ENCODE measurements around the gene LILRB5. TPM values are rescaled to one million over a fixed set of nuclear protein-coding genes. Genes with fewer than 3 reads are reported as not detected.
"Not testable (repeated sequence)": the region's sequence is repeated elsewhere in the genome, so short reads cannot be mapped to it uniquely, and the experiment has no call there.

LILRB5 gene
- polyA plus RNA-seq (2013, experiment 1 of 2; ENCODE audit: insufficient read length): 0.08 TPM
- polyA plus RNA-seq (2013, experiment 2 of 2; ENCODE audit: insufficient read length): 0.17 TPM

DNA sequence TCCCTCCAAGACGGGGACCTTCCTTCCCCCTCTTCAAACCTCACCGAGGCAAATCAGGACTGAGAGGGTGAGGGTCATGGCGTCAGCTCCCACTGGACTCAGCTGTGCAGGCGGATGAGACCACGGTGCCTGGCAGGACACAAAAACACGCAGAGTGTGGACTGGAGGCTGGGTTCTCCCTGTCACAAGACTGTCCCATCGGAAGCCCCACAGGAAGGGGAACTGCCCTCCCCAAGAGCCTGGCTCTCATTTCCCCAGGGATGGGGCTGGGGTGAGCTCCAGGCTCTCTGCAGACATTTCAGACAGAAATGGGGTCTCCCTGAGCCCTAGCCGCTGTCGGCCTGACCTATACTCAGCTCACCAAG is at the start of gene LILRB5:
LILRB5 (minus strand) TSS at position 158 of the 365 bp plus-strand sequence; CDS start at position 78, 80 bp downstream.
- DNase-seq: no peak

DNA sequence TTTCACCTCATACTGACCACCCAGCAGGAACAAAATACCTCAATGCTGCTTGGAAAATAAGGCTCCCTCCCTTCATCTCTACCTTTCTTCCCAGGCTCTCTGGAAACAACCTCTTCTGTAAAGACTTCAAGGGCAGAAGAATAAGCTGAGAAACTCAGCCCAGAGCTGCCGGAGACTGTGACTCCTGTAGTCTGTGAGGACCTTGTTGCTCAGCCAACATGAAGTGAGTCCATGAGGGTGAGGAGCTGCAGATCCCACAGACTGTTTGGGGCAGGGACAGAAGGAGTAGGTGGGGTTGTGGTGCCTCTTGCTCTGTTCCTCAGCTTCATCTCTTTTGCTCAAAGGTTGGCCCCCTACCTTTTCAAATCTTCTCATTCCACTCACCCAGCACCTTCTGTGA is 48.1 kb upstream of the LILRB5 start:
- no peak for DNase-seq

DNA sequence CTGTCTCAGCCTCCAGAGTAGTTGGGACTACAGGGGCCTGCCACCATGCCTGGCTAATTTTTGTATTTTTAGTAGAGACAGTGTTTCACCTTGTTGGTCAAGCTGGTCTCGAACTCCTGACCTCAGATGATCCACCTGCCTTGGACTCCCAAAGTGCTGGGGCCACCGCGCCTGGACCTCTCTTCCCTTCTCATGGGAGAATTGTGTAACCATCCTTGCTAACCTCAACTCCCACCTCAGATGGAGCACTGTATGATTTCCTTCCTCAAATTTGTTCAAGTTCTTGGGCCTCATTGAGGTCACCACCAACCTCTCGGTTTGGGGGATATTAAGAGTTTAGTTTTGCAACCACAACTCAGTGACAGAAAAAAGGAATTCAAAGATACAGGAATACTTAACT is 45.2 kb upstream of the LILRB5 start:
- DNase-seq: no peak

DNA sequence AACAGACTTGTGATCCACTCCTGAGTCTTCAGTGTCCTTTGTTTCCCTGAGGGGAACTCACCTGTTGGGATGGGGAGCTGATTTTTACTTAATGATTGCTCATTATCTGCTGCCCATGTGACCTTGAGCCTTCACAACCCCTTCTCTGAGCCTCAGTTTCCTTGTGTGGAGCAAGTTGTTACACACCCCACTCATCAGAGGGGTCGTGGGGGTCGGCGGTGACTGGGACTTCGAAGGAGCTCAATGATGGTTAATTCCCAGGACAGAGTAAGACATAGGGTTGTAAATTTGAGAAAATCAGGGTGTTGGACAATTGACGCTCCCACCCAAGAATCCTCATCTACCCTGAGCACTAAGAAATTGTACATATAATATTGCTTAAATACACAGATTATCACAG is 42.4 kb upstream of the LILRB5 start:
- DNase-seq: no peak

DNA sequence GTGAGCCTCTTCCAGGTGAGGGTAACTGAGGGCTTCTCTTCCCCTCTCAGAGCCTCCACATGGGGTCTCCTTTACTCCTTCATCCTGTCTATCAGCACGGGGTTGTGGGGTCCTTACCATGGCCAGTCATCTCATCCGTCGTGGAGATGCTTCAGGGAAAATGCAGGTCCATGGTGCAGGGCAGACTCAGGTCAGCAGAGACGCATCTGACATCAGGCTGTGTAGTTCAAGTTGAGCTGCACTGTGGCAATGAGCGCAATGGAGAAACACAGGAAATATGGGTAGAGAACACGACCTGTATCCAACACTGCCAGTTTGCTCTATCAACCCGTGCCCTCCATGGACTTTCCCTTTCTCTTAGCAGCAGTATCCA is 42.0 kb upstream of the LILRB5 start:
- no peak for DNase-seq

DNA sequence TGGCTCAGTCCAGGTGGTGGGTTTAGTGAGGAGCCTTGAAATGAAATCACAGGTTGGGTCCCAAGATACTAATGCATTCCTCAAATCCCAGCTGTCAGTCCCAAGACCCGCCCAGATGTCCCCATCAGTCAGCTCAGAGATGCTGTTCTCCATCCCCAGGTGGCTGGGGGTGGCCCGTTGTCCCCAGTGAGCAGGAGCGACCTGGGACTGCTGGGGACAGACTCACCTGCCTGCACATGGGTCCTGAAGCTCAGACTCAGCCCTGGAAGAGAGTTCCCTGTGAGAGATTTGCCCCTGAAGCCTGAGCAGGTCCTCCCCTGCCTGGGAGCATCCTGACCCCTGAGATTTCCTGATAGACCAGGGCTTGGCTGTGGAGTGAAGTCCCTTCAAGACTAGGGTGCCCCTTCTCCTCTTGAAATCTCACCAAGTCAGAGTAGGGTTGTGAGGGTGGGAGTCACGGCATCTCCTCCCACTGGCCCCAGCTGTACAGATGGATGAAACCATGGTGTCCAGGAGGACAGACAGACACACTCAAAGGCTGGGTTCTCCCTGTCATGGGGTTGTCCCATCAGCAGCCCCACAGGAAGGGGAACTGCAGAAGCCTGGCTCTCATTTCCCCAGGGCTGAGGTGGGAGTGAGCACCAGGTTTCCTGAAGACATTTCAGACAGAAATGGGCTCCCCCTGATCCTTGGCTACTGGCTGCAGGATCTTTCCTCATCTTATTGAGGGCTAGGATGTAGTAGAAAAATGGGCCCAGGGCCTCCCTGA is 41.5 kb upstream of the LILRB5 start:
- DNase-seq: no peak

DNA sequence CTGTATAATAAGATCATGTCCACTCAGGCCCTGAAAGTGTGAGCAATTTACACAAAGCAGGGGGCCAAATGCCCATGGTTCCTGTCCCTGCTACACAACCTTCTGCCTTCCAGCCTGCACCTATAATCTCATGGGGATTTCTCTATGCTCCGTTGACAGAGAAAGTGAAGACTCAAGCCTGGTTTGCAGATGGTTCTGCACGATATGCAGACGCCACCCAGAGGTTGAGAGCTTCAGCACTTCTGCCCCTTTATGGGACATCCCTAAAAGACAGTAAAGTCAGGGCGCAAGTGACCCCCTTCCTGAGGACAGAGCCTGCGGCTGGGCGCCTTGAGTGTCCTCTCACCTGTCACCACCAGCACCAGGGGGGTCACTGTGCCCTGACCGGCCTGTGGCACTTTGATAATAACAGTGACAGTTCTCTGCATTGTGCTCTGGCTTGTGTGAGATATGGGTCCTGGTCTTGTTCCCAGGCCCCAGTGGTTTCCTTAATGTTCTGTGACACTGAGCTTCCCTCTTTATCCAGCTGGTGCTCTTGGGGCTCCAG is 40.8 kb upstream of the LILRB5 start:
- no peak for DNase-seq

DNA sequence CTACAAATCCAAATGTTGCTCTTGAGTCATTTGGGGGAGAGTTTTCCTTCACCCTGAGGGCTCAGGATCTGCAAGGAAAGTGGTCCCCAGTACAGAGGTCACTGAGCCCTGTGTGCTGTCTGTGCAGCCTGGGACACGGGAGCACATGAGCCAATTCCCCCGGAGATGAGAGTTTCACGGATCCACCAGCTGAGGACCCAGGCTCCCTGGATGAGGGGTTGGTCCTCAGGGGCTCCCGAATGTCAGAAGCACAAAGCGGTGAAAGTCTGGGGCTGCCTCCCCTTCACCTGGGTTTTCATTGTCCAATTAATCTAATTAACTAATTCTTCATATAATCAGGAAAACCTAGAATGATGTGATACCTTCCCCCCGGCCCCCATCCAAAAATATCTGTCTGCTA is 37.5 kb upstream of the LILRB5 start:
- DNase-seq: no peak

DNA sequence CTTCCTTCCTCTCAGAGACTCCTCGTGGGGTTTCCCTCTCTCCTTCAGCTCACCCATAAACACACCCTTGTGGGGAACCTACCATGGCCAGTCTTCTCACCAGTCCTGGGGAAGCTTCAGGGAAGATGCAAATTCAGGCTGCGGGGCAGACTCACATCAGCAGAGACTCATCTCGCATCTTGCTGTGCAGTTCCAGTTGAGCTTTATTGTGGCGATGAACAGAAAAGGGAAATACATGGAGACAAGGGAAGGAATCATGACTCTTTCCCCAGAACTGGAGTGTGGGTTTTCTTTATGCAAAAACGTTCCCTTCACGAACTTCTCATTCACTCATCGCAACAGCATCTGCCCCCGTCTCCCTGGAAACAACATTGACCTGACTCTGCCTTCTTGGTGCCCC is 32.1 kb upstream of the LILRB5 start:
- not testable (repeated sequence) for DNase-seq

DNA sequence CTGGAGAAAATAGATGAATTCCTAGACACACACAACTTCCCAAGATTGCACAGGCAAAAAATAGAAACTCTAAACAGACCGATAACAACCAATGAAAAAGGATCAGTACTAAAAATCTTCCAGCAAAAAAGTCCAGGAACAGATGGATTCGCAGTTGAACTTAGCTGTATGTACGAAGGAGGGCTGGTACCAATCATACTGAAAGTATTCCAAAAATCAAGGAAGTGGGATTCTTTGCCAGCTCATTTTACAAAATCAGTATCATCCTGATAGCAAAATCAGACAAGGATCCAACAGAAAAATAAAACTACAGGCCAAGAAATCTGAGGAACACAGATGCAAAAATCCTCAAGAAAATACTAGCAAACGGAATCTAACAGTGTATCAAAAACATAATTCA is 30.4 kb upstream of the LILRB5 start:
- peak; percentile 72 for DNase-seq

DNA sequence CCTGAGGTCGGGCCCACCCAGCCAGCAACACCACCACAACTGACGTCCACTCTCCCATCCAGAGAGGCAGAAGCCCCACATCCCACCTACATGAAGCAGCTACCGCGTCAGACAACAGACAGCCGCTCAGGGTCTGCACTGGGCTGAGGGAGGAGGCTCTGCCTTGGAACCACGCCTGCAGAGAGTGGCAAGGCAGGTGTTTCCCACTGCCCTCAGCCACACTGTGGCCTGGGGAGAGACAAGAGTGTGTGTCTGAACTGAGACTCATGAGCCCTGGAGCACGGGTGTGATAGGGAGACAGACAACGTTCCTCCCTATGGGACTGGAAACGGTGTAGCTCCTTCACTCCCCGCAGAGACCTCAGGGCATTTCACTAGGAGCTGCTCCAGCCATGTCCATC is 29.2 kb upstream of the LILRB5 start:
- not testable (repeated sequence) for DNase-seq

DNA sequence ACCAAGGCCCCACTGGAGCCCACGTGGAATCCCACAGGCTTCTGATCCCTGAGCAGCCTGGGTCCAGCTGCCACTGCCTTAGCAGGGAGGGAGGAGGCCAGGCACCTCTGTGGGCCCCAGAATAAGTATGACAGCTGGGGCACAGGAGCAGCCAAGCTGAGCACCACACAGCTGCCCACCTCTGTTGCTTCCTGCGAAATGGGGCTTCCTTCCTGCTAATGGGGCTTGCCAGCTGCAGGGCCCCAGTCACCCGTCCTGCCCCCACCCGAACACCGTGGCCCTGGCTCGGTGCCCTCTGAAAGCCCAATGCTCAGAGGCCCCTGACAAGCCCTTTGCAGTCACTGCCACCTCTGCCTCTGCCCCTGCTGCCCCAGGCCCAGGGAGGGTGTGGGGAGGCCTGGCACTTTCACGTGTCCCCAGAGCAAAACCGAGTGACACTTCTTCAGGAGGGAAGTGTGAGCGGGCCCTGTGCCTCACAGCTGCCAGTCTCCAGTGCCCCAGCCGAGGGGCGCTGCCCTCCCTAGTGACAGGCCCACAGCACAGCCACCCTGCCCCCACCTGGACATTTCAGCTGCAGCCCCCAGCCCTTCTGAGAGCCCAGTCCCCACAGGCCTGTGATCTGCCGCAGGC is 28.5 kb upstream of the LILRB5 start:
- not testable (repeated sequence) for DNase-seq

DNA sequence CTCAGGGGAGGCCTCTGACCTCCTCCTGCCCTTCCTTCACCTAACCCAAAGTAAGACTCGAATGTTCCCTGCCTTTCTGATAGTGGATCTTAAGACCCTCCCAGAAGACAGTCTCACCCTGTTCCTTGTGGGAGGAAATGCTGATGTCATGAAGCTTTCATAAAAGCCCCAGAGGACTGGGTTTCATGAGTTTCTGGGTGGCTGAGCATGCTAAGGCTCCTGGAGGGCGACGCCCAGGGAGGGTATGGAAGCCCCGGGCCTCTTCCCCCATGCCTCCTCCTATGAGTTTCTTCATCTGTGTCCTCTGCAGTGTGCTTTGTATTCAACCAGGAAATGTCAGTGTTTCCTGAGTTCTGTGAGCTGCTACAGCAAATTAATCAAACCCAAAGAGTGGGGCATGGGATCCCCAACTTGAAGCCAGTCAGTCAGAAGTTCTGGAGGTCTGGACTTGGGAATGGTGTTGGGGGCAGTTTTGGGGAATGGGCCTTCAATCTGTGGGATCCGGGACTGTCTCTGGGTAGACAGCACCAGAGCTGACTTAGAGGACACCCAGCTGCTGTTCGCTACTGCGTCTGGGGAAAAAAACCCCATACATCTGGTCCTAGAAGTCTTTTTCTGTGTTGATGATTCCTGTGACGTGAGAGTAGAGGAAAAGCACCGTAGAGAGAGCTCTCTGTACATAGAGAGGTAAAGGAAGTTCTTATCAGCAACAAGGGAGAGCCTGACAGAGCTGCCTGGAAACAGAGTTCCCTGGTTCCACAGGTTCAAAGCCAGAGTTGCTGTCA is 25.8 kb upstream of the LILRB5 start:
- no peak for DNase-seq

DNA sequence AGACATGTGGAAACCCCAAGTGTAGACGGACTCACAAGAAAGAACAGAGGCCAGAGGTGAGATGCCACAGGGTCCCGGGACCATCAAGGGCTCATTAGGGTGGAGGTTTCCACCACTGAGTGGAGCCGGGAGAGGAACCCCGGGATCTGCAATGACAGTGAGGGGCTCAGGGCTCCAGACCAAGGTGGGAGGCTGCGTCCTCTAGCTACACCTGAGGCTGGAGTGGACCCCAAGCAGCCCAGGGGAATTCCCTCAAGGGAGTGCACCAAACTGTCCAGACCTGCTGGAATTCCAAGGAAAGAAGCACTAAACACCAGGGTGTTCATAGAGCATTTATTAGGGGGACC is 24.6 kb upstream of the LILRB5 start:
- not testable (repeated sequence) for DNase-seq

DNA sequence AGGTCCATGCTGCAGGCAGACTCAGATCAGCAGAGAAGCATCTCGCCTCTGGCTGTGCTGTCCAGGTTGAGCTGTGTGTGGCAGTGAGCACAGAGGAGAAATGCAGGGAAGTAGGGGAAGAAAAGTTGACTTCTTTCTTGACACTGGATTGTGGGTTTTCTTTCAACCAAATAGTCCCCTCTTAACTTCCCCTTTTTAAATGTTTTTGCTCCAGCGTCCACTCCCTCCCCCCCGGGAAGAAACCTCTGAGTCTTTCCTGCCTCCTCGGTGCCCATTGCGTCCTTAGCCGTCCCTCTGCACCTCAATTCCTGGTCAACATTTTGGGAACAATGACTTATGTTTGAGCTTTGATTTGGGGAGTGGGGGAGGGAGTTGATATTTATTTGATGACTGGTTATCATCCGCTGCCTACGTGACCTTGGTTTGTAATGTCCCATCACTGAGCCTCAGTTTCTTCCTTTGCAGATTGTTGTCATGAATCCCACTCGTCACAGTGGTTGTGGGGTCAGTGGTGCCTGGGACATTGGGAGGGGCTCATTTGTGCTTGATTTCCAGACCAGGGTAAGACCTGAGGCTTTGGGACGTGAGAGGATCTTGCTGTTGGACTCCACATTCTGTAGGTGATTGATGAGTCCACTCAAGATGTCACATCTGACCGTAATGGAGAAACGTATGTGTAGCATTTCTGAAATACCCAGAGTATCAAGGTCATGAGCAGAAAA is 24.1 kb upstream of the LILRB5 start, which contains the start of gene LILRB2:
LILRB2 (minus strand) TSS at position 104 of the 722 bp plus-strand sequence. CDS start 614 bp downstream, outside the sequence.
- DNase-seq: no peak

DNA sequence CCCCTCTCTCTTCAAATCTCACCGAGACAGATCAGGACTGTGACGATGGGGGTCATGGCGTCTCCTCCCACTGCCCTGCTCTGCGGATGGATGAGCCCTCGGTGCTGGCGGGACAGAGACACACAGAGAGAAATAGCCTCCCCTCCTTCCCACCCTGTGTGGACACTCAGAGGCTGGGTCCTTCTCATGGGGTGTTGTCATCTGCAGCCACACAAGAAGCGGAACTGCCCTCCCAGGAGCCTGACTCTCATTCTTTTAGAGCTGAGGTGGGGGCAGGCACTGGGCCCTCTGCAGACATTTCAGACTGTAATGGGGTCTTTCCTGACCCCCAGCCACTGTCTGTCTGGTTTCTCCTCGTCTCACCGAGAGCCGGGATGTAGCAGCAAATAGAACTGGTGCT is 23.4 kb upstream of the LILRB5 start:
- DNase-seq: not testable (repeated sequence)

DNA sequence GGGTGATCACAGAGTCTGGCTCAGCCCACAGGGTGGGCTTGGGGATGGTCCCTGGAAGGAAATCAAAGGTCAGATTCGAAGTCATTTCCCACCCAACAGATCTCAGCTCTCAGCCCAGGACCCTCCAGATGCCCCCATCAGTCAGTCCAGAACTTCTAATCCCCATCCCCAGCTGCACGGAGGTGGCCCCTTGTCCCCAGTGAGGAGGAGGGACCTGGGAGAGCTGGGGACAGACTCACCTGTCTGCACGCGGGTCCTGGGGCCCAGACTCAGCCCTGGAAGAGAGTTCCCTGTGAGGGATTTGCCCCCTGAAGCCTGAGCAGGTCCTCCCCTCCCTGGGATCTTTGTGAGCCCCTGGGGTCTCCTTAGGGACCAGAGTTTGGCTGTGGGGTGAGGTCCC is 23.0 kb upstream of the LILRB5 start:
- DNase-seq: not testable (repeated sequence)

DNA sequence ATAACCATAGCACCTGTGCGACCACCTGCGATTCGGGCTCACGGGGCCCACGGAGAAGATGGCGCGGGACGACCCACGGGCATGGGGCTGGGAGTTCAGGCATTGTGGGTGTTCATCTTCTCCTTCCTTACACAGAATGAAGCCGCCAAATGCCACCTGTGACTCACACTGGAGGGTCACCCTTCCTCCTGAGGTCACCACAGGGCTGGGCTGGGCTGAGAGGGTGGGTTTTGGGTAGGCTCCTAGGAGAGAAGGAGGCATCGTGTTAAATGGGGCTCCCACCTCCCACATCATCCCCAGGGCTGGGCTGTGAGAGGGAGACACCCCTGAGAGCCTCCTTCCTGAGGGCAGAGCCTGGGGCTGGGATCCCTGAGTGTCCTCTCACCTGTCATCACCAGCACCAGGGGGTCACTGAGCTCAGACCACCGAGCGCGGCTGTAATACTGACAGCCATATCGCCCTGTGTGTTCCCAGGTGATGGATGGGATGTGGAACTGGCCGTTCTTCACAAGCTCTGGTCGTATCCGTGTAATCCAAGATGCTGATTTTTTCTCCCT is 22.4 kb upstream of the LILRB5 start:
- no peak for DNase-seq

DNA sequence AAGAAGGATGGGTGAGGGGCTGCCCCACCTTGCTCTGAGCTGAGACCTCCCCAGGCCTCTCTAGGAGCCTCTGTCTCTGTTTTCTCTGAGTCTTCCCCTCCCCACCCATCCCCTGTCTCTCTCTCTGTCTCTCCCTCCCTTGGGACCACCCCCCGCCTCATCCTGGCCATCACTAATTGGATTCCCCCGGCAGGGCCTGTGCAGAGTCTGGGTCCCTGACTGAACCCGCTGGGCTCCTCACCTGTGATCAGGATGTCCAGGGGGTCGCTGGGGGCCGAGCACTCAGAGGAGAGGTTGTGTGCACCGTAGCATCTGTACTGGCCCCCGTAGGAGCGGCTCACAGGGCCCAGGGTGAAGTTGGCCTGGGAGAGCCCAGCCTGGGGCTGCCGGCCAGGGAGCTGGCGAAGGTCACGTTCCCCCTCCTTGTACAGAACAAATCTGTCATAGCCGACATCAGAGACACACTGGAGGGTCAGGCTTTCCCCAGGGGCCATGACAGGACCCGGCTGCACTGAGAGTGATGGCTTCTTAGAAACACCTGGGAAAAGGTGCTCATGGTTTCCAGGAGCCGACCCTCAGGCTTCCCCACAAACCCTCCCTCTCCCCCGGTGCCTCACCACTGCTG is 21.6 kb upstream of the LILRB5 start:
- DNase-seq: not testable (repeated sequence)

DNA sequence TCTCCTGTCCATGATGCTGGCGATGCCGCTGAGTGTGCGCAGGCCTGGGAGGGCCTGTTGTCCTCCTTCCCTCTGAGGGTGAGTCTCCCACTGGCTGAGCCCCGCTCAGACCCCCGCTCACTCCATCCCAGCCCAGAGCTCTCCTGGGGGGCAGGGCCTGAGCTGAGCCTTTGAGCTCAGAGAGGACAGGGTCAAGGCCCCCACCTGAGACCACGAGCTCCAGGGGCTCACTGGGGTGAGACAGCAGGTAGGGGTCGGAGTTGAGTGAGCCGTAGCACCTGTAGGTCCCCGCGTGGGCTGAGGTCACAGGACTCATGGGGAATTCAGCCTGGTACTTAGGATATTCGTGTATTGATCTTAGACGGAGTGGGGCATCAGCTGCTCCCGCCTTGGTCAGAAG is 21.0 kb upstream of the LILRB5 start:
- not testable (repeated sequence) for DNase-seq

DNA sequence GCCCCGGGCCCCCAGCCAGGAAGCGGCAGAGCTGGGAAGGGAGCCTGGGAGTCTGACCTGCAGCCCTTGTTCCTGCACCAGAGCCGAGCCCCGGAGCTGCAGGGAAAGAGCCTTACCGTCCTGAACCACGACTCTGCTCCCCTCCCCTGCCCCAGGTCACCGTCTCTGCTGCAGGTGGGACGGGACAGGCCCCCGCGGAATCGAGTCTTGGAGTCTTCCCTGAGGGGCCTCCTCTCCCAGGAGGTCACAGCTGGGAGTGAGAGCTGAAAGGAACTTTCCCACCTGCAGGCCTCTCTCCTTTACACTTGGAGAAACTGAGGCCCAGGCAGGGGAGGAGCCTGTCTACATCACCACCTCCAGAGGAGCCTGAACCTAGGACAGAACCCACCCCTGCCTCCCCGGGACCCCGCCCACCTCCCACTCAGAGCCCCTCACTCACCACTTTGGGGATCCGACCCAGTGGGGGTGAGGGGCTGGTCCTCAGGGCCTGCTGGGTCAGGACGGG is 20.1 kb upstream of the LILRB5 start:
- not testable (repeated sequence) for DNase-seq

Measured in fibroblast of skin of back (primary cell).